HG02981 (cell line): ENCODE measurements around the gene CHL1.

Experiments used
- ATAC-seq: cut with Tn5 transposase; IDR thresholded peaks from one replicate; pipeline ENCODE4 v1.9.1; 2021; ENCODE audit warnings: mild to moderate bottlenecking, moderate library complexity; ENCODE audit not compliant: unreplicated experiment

CHL1 gene

DNA sequence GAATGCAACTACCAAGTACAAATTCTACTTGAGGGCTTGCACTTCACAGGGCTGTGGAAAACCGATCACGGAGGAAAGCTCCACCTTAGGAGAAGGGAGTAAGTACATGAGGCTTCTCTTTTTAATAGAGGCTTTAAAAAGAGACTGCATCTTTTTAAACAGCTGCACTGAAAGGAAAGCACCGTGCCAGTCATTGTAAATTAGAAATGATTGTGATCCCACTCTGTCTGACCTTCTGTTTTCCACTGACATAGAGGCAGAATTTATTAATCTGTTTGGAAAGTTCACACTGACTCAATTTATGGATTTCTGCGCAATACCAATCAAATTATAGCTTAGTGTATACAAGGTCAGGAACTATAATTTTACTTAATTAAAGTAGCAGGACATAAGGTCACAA, 198.2 kb downstream of the CHL1 start:
- no peak for ATAC-seq

DNA sequence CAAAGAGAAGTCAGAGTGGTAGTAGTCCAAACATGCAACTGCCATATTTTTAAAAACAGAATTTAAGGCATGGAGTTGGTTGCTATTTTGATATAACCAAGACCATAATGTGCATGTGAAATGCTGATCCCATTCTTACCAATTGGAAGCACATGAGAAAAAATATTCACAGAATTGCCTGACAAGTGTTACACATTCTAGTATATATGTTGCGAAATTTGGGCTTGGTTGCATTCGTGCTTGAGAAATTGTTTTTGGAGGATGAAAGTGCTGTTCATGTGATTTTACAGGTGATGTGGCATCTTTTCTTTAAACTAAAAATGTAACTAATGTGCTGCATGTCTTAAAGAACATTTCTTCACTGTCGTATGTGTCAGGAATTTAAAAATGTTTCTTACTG, 199.7 kb downstream of the CHL1 start:
- ATAC-seq = no peak

DNA sequence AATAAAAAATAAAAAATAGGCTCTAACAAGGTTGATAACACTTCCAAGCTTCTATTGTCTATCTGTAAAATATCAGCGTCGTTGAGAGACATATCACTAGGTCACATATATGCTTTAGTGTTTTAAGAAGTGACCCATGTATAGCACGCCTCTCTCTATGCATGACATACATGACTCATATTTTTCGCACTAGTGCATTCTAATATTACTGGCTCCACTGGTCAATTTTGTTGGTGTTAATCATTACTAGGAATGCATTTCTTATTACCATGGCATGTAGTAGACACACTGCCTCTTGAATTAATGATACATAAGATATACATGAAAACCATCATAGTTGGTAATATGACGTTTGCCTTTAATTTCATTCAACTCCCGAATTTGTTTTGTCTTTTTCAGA, 203.1 kb downstream of the CHL1 start:
- ATAC-seq = no peak

DNA sequence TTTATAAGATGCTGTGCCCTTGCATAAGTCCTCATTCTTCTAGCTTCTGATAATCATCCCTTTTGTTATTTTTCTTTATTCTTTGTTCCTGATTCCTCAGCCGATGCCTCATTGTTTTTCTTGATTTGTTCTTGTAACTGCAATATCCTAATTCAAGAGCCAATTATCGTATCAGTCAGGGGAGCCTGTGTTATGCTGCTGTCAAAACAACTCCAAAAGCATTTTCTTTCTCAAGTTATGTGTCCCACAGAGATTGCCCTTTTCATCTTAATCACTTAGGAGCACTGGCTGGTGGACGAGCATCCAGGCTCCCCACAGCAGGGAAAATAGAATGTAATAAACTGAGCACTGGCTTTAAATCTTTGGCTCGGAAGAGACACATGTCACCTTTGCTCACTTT, 207.3 kb downstream of the CHL1 start:
- no peak for ATAC-seq

DNA sequence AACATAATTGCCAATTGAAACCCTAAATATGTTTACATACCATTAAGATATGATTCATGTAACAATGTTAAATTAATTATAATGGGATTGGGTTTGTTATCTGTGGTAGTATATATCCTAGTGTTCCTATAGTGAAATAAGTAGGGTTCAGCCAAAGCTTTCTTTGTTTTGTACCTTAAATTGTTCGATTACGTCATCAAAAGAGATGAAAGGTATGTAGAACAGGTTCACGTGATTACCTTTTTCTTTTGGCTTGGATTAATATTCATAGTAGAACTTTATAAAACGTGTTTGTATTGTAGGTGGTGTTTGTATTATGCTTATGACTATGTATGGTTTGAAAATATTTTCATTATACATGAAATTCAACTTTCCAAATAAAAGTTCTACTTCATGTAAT, 212.4 kb downstream of the CHL1 start:
- ATAC-seq = no peak

DNA sequence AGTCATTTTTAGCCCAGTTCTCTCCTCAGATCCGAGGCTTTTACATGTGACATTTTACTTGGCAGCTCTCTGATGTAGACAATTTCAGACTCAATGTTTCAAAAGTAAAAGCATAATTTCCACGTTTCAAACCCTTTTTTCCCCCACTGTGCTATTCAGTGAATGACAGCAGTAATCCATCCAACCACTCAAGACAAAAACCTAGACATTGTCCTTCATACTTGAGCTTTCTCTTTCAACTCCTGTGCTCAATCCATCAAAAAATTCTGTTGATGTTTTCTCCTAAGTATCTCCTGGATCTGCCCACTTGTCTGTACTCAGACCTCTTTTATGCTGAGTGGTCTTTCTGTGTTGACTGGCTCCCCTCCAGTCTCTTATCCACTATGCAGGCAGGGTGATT, 214.7 kb downstream of the CHL1 start:
- ATAC-seq = no peak

DNA sequence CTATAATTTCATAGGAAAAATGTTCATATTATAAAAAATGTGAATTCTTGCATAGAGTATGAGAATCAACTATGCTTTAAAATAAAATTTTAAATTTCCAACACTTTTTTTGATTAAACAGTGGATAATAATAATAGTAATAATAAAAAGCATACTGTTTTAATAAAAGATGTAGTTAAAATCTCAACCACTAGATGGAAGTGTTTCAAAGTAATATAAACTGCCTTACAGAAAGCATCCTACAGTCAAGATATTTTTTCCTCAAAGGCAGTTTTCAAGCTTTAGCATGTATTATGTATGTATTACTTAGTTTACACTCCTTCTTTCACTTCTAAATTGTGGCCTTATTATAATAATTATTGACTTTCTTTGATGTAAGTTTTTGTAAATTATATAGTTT, 217.5 kb downstream of the CHL1 start:
- ATAC-seq = no peak

DNA sequence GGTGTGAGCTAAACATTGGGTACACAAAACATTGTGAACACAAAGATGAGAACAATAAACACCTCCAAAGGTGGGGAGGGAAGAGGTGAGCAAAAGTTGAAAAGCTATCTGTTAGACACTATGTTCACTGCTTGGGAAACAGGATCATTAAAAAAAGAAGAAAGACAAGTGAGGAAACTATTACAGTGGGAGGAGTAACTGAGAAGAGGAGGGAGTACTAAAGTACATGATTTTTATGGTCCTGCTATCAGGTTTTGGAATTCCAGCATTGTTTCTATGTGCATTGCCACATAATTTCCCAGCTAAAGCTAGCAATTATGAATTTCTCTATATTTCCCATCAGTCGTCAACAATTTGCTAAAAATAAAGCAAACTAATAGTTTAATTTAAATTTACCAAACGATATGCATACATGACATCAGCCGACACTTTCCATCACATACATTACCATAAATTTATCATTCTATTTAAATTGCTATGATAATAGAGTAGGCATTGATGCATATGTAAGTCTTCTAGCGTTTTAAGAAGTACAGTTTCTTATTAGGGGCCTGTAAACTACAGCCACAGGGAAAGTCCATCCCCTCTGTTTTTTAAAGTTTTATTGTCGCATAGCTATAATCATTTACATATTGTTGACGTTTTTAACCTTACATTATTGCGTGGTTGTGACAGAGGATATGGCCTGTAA, 221.8 kb downstream of the CHL1 start:
- ATAC-seq = no peak

DNA sequence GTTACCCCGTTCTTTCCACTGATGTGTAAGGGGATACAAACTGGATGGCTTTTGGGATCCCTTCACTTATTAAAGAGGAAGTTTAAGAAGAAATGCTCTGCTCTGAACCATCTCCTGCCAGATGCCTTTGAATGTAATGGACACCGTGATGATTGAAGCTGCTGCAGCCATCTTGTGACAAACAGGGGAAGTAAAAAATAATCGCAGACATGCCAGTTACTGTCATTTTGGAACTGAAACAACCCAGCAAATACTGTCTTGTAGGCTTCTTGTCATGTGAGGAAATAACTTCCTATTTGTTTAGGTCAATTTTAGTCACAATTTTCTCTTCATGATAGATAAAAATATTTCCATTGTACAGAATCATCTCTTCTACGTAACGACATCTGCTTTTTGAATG, 224.0 kb downstream of the CHL1 start:
- ATAC-seq = no peak

DNA sequence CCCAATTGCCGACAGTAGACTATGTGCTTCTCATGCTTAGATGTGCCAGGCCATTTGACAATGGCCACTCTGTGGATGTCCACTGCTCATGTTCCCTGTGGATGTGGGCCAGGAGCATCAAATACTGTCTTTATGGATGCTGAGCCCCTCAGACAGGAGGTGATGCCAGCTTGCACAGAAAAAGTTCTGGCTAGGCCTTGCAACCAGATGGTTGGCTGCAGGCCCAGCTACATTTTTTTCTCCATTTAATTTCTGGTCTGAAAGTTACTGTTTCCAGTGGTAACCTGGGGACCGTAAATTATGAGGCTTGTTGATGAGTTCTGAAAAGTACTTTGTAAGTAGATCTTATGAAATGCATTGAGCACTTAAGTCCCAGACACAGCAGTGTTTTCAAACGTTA, 228.5 kb downstream of the CHL1 start:
- no peak for ATAC-seq

DNA sequence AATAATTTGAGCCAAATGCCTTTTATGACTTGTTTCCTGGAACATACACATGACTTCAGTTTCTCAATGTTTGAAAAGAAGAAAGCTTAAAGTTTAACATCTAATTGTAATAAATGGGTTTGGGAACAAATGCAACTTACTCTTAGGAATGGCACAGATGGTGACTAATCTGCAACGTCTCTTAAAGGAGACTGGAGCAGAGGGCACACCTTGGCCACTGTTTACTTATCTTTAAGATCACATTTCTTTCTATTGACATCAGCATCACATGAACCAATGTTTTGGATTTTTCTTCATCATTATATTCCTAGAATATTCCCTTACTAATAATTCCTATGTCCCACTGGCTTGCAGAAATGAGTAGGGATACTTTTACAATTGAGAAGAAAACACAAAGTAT, 229.5 kb downstream of the CHL1 start:
- no peak for ATAC-seq

DNA sequence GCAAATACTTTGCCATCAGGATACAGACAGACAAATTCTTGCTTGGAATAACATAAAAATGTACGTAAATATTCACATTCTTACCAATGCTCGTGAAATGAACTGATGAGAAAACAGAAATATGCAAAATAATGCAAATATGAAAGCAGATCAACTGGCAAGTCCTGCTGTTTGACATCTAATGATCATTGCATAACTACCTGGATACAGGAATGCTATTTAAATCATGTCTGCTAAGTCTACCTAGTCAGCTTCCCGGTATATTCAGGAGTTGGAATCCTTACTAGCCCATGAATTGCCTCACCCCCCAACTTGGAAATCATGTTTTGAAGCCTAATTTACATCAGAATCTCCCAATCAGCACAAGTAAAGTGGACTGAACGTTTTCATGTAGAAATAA, 230.6 kb downstream of the CHL1 start:
- no peak for ATAC-seq

DNA sequence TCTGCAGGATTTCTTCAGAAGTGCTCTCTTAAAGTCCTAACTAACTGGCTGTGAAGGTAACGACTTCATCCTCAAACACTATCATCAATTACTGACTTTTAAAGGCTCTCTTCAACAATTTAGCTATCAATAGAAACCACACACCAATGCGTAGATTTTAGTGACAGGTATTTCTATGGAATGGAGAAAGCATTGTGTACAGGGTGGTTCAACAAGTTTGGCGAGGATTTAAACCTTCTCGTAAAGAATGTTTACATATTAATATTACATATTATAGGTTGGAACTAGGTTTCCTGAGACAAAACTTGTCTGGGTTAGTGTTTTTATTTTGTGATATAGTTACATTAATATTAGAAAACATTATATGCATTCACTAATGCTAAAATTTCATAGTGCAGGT, 233.6 kb downstream of the CHL1 start:
- ATAC-seq = no peak

DNA sequence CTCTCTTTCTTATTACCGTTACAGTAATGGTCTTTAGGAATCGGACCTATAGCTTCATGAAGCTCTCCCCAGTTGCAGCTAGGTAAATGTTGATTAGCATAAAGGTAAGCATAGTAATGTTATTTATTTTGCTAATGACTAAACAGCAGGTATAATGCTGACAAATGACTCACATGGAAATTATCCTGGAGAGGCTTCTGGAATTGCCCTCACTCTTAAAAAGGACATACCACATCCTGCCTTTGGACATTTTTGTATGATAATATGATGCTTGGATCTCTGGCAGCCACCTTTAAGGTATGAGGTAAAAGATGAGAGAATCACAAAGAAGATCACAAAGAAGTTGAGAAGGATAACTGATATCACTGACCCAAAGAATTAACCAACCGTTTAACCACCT, 238.6 kb downstream of the CHL1 start:
- ATAC-seq = no peak

DNA sequence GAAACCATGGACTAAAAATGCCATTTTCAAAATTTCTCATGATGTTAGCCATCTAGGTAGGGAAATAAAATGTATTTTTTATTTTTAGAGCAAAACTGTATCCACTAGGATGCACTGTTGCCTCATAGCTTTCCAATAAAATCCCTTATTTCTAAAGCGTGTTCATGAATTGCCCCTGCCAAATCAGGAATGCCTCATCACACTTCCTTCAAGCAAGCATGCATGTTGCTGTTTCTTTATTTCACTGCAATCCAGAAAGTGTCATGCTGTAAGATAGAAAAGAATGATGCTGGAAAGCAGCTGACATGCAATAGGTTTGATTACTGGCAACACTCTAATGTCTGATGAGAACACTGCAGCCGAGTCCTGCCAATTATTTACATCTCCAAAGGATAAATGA, 239.5 kb downstream of the CHL1 start:
- no peak for ATAC-seq

DNA sequence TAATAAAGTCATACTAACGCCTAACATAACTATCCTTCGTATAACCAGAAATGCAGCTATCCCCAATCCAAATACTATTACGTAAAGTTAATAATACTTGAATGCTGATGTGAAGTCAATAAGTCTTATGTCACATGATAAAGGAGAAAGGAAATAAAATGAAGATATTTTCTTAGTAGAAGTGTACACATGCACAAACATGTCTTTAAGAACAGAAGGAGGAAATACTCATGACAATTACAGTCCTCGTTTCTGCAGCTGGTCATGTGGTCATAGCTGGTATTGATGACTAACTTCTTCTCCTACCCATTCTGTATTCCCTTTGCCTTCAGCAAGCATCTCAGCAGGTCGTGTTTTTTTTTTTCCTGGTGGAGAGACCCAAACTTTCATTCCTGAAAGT, 244.3 kb downstream of the CHL1 start:
- ATAC-seq = no peak

DNA sequence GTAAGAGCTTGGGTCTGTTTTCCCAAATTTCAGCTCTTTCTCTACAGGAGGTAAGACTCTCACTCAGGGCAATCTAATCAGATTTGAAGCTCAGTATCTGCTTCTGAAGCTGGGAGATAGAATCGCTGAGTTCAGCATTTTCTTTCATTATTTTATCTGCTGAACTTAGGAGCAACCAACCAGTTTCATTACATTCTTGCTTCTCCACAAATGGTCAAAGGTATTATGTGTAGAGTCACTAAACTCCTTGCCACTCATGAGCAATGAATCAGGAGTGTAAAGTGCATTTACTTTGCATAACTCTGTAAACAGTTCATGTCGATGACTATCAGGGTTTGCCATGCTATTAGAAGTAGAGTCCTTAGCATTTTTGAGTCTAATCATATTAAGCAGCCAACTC, 249.4 kb downstream of the CHL1 start:
- ATAC-seq = no peak

DNA sequence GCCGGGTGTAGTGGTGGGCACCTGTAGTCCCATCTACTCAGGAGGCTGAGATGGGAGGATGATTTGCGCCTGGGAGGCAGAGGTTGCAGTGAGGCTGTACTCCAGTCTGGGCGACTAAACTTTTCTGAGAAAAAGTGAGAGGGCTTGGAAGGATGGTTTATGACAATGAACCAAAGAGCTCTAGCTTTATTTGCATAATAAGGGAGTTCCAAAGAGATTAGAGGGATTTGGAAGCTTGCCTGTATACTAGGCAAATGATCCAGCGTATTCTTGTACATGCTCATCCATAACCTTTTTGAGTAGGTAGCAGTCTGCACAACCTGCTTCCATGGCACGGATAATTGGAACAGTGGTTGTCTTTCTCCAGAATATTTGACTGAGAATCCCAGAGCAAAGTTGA, 251.1 kb downstream of the CHL1 start:
- ATAC-seq = no peak

DNA sequence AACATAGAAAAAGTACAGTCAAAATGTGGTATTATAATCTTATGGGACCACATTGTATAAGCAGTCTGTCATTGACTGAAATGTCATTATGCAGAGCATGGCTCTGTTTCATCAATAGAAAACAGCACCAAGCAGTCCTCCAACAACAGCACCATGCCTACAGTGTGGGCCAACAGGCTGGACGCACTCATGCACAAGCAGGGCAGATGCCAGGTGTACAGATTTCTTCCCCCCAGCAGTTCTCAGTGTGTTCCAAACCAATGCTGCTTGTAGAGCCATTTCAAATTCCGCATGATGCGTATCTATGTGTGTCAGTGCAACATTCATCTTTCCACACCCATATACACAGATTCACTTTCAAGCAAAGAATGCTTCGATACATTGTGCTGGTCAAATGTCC, 253.1 kb downstream of the CHL1 start:
- no peak for ATAC-seq

DNA sequence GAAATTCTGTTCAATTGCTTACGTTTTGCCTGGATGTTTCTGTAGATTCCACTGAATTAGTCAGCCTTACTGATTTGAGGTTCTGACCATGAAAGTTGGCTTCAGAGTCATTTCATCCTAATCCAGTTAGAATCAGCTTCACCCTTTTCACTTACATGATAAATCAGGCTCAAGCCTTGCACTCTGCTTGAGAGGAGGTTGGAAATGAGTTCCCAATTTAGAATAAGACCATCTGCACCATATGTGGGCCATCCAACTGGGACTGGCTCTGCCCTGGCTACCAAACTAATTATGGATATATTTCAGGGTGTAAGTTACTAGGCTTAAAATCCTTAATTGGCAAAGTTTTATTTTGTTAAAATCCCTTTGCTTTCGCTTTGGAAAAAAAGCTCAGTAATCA, 255.7 kb downstream of the CHL1 start:
- no peak for ATAC-seq

DNA sequence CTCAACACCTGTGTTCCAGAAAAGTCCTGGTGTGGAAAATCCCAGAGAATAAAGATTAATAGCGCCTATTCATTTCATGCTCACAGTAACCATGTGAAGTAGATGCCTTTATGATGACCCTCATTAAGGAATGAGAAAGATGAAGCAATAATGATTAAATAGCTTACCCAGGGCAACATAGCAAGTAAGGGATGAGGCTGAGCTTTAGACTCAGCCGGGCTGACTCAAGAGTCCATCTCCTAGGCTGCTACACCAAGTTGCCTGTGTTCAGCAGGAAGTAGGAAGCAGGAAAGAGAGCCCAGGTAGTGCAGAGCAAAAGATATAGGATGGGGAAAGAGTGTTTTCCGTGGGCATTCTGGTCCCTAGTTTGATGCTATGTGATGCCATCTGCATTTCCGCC, 256.5 kb downstream of the CHL1 start:
- no peak for ATAC-seq

DNA sequence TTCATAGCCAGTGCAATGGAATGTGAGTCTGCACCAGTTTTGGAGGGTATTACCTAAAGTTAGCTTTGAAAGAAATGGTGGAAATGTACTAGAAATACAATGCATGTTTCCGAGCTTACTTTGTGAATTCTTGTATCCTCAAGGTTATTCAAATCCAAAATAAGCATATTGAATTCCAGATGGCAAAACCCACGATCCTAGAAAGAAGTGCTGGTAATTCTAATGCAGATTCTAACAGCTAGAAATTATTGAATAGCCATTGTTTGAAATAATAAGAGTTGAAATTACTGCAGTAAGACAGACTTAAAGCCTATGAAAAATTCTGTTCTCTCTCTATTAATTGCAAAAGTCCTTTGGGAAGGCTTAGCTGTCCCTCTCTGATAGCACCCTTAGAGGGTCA, 258.4 kb downstream of the CHL1 start:
- no peak for ATAC-seq

DNA sequence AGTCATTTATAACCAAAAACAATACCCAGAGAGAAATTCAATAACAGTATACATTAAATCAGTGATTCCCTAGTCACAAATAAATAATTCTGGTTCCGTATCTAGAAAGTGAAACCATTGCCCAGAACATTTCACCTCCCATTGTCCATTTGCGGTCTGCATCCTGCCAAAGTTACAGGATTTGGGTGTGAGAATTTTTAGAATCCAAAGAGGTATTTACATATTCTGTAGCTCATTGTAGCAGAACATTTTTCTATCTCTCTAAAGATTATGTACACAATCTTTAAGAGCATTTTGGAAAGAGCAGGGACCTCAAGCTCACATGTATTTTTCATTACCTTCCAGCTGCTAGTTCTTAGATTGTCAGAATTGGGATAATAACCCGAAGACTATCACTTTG, 261.6 kb downstream of the CHL1 start:
- no peak for ATAC-seq
